EH (cell line): ENCODE data around the gene ARHGEF7.

Experiments
- DNase-seq: peaks from one replicate; pipeline ENCODE4 v3.0.0-alpha.2; 2015; ENCODE audit warnings: low read depth

Gene ARHGEF7

DNA sequence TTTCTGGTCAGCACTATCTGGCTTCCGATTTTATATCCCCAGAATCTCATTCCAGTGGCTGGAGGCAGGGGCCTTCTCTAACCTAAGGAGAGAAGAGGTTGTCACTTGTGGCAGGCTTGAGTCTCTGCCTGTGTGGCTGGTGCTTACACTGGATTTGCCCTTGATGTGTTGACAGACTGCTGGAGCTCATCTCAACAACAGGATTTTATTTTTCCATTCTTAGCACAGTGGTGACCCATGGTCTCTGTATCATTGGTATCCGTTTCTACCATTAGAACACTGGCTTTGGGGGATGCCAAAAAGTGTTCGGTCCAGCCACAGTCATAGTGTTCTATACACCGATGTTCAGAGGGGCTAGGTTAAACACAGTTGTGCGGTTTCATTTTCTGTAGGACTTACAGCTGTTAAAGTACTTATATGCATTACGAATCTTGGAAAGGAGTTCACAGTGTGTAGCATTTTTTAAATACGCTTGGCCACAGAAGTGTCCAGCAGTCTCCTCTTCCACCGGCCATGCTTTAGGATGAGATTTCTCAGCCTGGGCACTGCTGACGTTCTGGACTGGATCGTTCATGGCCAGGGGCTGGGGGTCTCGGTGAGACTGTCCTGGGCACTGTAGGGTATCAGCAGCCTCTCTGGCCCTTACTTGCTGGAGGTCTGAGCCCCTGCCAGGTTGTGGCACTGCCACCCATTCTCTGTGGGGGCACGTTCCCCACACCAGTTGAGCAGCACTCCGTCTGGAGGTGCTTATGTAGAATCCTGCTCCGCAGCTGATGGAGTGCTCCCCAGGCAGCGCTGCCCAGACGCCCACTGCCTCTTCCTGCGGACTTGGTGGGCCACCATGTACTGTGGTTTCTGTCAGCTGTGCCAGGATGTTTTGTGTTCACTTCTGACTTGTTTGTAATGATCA lies 163.9 kb downstream of the ARHGEF7 start:
- no peak for DNase-seq

DNA sequence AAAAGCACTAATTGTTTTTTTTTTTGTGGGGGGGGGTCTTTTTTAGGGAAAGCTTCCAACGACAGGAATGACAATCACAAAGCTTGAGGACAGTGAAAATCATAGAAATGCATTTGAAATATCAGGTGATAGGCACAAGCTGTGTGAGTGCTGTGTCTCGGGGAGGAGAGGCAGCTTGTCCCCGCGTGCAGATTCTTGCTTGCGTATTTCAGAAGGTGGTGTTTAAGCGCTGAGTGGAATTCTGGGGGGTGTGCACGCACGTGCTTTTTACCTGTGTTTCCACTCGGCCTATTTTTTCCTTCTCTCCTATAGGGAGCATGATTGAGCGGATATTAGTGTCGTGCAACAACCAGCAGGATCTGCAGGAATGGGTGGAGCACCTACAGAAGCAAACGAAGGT lies 165.1 kb downstream of the ARHGEF7 start:
- no peak for DNase-seq

DNA sequence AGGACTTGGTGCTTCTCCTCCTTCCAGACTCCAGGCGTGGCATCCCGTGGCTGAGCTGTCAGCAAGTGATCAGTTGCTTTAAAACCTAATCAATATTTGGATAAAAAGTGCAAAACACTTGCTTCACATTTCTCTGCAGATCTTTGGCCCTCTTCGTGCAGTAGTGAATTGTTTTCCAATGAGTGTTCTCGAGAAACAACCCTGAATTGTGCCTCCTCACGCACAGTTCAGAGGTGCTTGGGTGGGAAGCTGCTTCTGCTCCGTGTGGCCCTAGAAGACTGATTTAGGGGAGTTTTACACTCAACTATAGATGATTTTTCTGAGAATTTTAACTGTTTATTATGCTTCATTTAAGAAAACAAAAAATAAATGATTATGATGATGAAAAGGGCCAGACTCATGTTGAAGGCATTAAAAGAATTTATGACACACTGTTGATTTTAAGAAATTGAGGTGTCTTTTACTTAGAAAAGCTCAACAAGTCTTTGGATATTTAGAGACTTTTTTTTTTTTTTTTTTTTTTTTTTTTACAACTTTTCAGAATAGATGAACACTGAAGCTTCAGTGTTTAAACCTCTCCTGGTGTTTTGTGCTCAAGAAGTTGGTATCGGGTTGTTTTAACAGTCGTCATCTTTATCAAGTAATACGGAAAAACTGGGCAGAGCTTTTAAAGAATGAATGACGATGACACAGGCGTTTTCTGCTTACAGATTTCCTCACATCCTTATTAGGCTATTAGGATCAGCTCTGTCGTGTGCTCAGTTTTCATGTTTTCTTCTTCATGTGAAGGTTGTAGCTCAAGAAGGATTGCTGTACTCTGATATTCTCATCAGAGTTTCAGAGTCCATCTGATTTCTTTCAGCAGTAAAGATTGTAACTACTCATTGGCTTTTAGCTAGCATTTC lies 165.8 kb downstream of the ARHGEF7 start:
- DNase-seq, result peak; percentile 68

DNA sequence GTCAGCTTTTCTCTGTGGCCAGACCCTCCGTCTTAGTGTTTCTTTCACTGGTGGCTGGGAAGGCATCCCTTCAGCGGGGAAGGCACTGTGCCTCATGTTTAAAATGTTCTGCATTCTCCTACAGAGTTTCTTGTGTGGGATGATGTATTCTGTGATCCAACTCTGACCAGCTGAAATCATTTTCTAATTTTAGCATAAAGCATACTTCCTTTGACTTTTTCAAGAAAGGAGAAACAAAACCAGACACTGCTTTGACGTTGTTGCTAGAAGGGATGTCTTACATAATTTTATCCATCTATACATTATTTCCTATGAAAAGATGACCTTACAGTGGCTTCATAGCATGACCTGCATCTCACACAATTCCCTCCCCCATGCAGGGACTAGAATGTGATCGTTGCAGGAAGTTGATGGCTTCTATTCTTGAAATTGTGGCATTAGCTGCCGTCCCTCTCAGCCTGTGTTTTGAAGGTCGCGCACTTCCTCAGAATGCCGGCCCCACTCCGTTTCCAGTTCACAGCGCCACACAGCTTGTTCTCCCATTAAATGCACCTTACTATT lies 166.7 kb downstream of the ARHGEF7 start:
- peak; percentile 73 for DNase-seq

DNA sequence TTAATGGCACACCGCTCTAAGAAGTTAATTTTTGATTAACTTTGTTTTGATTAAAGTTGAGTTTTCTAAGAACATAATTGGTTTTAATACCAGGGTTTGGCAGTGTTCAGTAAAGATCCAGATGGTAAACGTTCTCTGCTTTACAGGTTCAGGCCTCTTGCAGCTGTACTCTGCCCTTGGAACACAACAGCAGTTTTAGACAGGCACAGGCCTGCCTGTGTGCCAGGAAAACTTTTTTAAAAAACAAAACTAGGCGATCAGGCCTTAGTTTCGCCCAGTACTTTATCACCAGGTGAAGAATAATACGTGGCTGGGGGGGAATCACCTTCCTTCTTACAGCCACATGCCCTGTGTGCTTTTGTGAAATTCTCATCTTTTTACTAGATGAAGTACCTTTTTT lies 167.3 kb downstream of the ARHGEF7 start:
- no peak for DNase-seq

DNA sequence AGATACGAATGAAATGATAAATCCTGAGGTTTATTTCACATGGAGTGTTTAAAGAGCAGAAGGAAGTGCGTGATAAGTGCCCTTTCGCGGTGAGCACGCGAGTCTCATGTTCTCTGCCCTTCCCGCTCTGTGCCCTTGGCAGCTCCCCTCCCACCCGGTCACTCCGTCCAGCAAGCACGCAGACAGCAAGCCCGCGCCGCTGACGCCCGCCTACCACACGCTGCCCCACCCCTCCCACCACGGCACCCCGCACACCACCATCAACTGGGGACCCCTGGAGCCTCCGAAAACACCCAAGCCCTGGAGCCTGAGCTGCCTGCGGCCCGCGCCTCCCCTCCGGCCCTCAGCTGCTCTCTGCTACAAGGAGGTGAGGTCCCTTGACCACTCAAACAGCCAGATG lies 167.9 kb downstream of the ARHGEF7 start:
- DNase-seq, result no peak

DNA sequence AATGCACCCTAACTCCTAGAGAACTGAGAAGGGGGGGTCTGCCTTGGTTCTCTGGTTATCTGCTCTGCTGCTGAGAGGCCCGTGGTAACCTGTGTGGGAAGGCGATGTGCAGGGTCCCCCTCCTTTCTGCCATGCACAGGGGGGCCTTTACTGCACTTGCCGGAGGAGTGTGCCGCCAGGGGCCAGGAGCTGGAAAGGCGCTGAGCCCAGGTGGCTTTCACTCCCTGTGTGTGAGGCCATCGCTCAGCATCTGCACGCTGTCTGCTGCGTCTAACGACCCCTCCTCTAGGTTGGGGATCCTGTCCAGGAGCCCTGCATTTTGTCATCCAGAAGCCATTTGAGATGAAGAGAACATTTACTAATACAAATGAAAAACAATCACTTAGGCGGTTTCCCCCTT lies 168.3 kb downstream of the ARHGEF7 start:
- DNase-seq, result no peak

DNA sequence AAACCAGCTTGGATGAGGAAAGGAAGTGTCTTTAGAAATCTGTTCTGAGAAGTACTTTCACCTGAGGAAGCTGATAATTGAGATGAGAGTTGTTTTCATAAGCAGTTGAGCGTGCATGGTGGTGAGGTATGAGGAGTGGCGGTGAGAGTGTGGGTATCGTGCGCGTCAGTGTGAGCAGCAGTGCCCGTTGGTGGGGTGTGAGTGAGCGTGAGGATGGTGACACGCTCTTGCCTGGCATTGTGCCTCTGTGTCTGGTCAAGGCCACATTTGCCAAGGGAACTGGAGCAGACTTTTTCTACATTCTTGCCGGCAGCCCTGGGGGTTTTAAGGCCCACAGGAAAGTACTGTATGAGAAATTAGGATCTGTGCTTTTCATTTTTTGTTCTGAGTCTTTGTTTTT lies 168.9 kb downstream of the ARHGEF7 start:
- DNase-seq, result peak; percentile 6

DNA sequence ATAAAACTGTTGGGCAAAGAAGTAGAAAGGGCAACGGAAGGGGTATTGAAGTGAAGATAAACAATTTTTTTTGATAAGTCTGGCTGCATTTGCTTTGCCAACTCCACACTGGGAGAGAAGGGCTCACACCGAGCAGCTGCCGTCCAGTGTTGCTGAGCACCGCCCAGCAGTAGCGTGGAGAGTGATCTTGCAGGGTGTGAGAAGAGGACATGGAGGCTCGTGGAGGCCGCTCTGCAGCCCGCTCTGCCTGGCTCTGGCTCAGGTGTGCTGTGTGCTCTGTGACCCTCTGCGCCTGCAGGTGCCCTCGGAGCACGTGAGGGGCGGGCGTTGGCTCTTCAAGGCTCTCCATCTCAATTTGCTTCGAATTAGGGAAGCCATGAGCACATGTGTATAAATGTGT lies 169.5 kb downstream of the ARHGEF7 start:
- DNase-seq, result no peak

DNA sequence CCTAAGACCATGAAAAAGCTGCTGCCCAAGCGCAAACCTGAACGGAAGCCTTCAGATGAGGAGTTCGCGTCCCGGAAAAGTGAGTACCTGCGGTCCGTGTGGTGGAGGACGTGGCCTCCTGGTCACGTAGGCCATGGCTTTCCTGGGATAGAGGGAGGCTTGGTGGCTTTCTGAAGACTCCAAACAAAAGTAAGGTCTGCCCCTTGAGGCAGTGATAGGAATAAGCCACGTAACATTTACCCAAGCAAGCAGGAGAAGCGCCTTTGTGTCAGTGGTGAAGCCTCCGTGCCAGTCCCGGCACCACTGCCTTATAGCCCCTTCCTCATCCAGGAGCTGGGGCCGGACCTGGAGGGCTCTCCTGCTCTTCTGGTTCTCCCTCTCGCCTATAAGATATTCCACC lies 171.1 kb downstream of the ARHGEF7 start:
- DNase-seq, result no peak

DNA sequence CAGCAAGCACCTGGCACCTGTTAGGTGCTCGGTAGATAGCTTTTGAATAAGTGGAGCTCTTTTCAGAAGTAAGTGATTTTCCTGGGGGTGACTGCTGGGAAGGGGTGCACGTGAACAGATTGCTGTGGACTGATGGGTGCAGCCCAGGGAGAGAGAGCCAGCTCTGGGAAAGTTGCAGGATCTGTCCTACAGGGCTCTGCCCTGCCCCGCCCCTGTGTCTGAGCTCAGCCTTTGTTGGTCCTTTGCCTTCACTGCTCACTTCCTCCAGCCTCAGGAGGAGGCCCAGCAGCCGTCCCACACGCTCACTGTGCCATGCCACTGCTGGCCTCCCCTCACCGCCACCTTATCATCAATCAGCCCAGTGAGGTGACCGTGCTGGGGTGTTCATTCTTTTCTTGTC lies 171.6 kb downstream of the ARHGEF7 start:
- no peak for DNase-seq

DNA sequence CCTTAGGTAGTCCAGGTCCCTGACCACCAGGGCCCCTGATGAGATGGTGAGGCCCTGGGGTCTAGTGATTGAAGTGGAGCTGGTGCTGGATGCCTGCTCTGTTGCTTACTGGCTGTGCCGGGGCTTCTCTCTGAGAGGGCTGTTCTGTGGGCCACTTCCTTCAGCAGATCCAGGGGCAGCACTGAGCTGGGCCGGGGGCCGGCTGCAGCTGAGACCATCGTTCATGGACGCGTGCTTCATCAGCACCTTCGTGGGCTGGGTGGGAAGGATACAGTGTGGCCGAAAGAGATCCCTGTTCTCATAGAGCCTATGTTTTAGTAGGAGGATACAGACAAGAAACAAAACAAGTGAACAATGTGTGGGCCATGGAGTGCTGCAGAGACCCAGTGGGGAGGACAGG lies 172.1 kb downstream of the ARHGEF7 start:
- DNase-seq, result no peak

DNA sequence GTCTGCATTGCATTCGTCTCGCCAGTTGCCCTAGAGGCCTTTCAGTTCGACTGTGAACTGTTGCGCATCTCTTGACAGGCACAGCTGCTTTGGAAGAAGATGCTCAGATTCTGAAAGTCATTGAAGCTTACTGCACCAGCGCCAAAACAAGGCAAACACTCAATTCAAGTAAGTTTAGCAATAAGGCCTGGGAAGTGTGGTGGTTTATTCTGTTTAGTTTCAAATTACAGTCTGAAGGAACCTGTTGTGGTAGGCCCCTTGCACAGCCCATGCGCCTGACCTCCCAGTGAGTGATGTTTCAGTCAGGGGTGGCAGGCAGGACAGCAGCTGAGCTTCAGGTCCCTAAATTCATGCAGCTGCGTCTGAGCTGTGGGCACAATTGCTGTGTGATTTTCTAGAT lies 173.2 kb downstream of the ARHGEF7 start:
- DNase-seq, result no peak

DNA sequence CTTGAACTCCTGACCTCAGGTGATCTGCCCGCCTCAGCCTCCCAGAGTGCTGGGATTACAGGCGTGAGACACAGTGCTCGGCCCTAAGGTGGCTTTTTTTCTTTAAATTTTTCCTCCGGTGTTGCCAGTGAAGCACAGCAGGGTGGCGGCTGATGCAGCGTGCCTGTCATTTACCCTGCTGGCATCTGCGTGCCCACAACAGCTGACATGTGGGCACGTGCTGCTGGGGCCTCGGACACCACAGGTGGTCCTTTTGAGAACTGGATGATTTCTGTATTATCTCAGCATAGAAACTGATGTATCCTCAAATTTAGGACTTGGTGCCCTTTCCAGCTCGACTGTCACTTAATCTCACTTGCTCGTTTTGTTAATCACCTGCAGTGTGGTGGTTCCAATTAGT lies 174.1 kb downstream of the ARHGEF7 start:
- no peak for DNase-seq

DNA sequence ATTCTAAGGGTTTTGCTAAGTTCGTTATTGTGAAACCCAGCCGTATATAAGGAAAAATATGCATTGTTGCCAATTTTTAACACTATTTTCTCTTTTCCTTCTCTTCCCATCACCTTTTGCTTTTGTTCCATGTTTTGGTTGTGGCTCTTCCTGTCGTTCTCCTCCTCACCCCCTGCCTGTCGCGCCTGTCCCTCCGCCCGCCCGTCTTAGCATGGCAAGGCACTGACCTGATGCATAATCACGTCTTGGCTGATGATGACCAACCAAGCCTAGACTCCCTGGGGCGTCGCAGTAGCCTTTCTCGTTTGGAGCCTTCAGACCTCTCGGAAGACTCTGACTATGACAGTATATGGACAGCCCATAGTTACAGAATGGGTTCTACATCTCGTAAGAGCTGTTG lies 176.8 kb downstream of the ARHGEF7 start:
- no peak for DNase-seq

DNA sequence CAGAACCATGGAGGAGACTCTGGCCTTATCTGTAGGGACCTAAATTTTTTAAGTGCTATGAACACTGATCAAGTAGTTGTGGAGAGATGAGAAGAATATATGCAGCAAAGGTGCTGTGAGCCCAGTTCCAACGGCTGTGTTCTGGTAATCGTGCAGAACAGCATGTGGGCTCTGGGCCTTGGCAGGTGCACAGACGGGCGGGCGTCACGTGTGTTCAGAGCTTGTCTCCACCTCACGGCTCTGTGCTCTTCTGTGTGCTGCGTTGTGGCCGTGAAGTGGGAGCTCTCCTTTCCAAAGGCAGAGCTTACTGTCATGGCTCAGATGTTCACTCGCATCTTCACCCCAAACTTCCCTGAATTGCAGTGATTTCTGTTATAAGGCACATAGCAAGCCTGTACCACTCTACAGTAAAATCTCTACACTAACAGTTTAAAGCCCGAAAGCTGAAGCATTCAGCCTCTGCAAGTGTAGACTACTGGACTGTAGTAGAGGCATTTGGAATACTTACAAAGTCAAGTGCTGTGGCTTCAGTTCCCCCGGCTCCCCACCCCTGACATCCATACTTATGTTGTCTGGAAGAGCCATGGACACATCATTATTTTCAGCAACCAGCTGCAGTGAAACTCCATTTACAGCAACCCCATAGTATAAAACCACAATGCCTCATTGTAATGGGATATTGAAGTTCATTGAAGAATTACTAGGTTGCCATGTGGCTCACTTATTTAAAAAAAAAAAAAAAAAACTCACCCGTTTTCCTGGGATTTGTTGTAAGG lies 177.8 kb downstream of the ARHGEF7 start:
- no peak for DNase-seq

DNA sequence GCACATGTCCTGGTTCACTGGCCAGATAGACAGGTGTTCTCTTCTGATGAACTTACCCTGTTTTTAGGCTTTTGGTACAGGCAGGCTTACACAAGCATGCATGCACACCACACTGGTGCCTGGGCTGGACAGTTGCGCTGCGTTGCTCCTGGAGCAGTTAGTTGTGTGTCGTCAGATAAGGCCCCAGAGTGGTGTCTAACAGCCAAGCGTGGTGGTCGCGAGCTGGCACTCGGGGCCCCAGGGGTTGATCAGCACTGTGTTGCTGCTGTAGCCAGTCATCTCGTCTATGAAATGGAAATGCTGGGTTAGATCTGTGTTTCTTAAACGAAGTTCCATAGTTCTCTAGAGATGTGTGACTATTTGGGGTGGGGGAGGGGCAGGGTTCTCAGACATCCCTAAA lies 180.8 kb downstream of the ARHGEF7 start:
- DNase-seq, result no peak

DNA sequence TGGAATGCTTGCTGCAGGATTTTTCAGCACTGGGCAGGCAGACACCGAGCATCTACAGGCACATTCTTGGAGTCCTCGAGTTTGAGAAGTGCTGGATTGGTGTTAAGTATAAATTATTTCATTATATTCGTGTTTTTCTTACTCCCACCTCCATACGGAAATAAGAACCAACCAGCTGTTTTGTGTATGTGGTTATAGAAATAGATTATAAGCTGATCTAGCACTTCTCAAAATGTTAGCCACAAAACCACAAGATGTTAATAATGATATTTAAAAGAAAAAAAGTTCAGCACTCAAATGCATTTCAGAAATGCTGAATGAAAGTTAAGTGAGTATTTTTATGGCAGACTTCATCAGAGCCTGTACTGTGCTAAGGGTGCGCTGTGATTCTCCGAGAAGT lies 181.3 kb downstream of the ARHGEF7 start:
- DNase-seq, result no peak

DNA sequence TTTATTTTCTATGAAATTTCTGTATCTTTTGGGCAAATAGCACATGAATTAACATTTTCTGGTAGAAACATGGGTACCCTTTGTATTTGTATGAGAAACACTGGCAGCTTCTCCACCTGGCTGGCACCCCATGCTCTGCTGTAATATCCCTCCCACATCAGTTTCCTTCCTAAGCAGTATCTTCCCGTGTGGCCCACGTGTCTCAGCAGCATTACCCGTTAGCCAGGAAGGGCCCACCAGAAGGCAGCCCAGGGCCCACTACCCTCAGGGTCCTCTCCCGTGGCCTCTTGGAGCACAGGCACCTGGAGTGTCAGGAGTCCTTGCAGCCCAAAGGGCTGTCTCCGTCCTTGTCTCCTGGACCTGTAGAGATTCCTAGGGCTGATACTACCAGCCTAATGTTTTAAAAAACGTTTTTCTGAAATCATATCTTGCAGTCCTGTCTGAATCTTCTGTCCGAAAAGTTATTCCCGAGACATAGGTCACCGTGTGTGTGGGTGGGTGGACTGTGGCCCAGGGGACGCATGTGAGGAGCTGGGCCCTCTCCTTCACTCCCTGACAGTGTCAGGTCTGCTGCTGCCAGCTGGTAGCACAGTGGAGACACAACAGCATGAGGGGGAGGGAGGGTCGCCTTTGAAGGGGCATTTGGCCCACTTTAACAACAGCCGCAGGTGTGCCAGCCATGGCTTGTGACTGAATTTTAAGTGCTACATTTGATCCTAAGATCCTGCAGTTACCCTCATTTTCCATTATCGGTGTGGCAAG lies 183.3 kb downstream of the ARHGEF7 start:
- DNase-seq, result no peak

DNA sequence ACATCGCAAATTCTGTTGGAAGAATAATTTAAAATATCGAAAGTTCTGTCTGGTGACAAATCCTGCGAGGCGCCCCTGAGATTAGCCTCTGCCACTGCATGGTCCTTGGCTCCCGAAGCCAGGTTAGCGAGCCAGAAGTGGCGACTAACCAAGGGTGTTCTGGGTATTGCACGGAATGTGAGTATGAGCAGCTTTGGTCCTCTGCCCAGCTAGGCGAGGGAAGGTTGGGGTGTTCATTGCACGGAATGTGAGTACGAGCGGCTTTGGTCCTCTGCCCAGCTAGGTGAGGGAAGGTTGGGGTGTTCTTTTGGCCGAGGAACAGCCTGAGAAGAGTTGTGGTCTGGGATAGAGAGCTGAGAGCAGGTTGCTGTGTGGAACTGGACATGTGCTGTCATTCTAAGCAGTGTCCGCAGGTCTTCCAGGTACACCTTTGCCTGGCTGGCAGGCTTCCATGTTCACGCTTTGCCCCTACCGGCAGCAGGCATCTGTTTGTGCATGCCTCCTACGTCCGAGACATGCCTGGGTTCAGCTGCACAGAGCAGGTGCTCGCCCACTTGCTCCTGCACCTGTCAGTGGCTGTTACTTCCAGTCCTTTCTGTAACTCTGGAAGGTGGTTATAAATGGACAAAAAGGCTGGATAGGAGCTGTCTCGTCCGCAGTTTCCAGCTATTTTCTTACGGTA lies 187.1 kb downstream of the ARHGEF7 start:
- DNase-seq, result no peak

DNA sequence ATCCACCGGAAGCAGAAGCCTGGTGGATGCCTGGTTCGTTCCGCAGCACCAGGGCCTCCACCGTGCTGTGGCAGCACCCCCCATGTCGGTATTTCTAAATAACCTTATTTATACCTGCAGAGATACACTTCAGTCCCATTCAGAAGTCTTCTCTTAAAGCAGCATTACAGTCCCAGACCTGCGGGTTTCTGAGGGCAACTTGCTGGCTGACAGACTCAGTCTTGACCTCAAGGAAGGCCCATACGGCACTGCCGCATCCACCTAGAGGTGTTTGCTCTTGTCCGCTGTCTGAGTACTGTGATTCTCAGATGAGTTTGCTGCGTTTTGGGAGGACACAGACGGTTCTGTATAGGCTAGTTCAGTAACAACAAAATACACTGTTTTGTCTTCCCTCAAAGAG lies 188.4 kb downstream of the ARHGEF7 start:
- DNase-seq, result no peak
